Keratinocyte (primary cell): ENCODE measurements around the gene EXOC3L2.

Experiments used
- EZH2 ChIP-seq: IDR thresholded peaks from one replicate; pipeline ENCODE4 v1.6.1; 2012; ENCODE audit warnings: inconsistent platforms, mild to moderate bottlenecking, low read length, moderate library complexity
- TF ChIP-seq, protein P1 (sequence below), 3 experiments: IDR thresholded peaks in 1 of 3; conservative IDR thresholded peaks in 1 of 3; optimal IDR thresholded peaks in 1 of 3; 2 replicates in 2 of 3; 3 replicates in 1 of 3; pipeline versions ENCODE3 to v1.5.1; 2011; ENCODE audit warnings: low read length in 3 of 3, mild to moderate bottlenecking in 3 of 3, moderate library complexity in 2 of 3, control low read depth in 1 of 3, inconsistent platforms in 1 of 3; ENCODE audit not compliant: insufficient read depth in 2 of 3; ENCODE audit errors: extremely low read depth in 1 of 3

DNA sequence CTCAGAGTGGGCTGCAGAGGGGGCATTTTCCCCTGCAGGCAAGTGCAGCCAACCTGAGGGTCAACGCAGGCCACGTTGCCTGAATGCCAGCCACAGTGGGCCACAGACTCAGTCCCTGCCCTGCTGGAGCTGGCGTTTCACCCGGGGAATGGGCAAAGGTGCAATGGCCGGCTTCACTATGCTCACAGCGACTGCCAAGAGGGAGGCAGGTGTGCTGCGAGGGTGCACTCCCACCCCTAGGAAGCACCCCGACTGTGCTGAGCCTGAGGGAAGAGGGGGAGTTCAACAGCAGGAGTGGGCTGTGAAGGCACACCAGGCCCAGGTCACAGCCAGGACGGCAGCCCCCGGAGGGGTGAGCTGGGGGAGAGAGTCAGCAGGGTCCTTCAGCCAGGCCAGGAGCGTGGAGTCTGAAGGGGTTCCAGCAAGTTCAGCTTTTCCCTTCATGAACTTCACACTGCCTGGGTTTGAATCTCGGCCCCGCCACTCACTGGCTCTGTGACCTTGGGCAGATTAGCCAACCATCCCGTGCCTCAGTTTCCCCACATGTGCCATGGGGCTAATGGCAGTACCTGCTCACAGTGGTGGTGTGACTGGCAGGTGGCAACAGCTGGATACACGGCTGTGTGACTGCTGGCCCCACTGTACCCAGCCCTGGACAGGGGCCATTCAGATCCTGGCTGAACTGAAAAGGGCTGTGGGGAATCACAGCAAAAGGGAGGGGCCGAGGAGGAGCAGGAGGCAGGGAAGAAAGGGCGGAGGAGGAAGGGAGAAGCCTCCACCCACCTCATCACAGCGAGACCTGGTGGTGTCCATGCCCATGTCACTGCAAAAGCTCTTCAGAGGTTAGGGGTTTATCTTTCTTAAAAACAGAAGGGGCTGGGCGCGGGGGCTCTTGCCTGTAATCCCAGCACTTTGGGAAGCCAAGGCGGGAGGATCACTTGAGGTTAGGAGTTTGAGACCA, 74.8 kb downstream of the EXOC3L2 start:
- TF ChIP-seq, protein P1, sequence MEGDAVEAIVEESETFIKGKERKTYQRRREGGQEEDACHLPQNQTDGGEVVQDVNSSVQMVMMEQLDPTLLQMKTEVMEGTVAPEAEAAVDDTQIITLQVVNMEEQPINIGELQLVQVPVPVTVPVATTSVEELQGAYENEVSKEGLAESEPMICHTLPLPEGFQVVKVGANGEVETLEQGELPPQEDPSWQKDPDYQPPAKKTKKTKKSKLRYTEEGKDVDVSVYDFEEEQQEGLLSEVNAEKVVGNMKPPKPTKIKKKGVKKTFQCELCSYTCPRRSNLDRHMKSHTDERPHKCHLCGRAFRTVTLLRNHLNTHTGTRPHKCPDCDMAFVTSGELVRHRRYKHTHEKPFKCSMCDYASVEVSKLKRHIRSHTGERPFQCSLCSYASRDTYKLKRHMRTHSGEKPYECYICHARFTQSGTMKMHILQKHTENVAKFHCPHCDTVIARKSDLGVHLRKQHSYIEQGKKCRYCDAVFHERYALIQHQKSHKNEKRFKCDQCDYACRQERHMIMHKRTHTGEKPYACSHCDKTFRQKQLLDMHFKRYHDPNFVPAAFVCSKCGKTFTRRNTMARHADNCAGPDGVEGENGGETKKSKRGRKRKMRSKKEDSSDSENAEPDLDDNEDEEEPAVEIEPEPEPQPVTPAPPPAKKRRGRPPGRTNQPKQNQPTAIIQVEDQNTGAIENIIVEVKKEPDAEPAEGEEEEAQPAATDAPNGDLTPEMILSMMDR (optimal IDR thresholded peaks at IDR 0.05 in 1 of 3, IDR thresholded peaks at IDR 0.05 in 1 of 3, conservative IDR thresholded peaks at IDR 0.05 in 1 of 3; ENCODE audit: extremely low read depth in 1 of 3, insufficient read depth in 2 of 3, low read length in 3 of 3), result no peak
- no peak for TF ChIP-seq EZH2
